MCF 10A (cell line): ENCODE results near the gene AKIRIN1. TPM values are rescaled to one million over a fixed set of nuclear protein-coding genes. Genes with fewer than 3 reads are reported as not detected.

ENCODE experiments used
- BruUV-seq: library from RNA; stranded (reverse); fragments of 400-500 nt; replicated peaks from 2 replicates; lab custom pipeline; 2021; lab: Mats Ljungman, UMichigan
- CTCF ChIA-PET: fragments of 300-600 bp; sonication (Branson Sonifier 250); formaldehyde crosslinking; extraction: SDS; loops from one replicate; lab custom pipeline; 2021; ENCODE audit warnings: antibody characterized with exemption, inconsistent platforms; lab: Yijun Ruan, JAX
- POLR2A ChIA-PET: fragments of 300-600, 350-650 bp; sonication (Branson Sonifier 250); formaldehyde crosslinking; extraction: SDS; loops from one replicate; lab custom pipeline; 2020; ENCODE audit warnings: antibody characterized with exemption, inconsistent platforms; lab: Yijun Ruan, JAX
- DNase-seq: peaks from one replicate; pipeline ENCODE4 v3.0.0-alpha.2; 2018; ENCODE audit not compliant: unreplicated experiment
- H3K27ac Mint-ChIP-seq: one replicate; pipeline ENCODE4 v1.8.0; 2022; ENCODE audit warnings: mild to moderate bottlenecking, low read depth, mixed read lengths; ENCODE audit not compliant: unreplicated experiment
- H3K27me3 Mint-ChIP-seq: one replicate; pipeline ENCODE4 v1.8.0; 2022; ENCODE audit warnings: mixed read lengths; ENCODE audit not compliant: insufficient read depth, unreplicated experiment
- H3K36me3 Mint-ChIP-seq: one replicate; pipeline ENCODE4 v1.8.0; 2022; ENCODE audit warnings: mild to moderate bottlenecking, moderate library complexity, mixed read lengths; ENCODE audit not compliant: insufficient read depth, unreplicated experiment
- H3K4me1 Mint-ChIP-seq: one replicate; pipeline ENCODE4 v1.8.0; 2022; ENCODE audit warnings: mixed read lengths; ENCODE audit not compliant: insufficient read depth, unreplicated experiment
- H3K4me3 Mint-ChIP-seq: one replicate; pipeline ENCODE4 v1.8.0; 2022; ENCODE audit warnings: mild to moderate bottlenecking, moderate library complexity, mixed read lengths; ENCODE audit not compliant: unreplicated experiment
- H3K9me3 Mint-ChIP-seq: one replicate; pipeline ENCODE4 v1.8.0; 2022; ENCODE audit warnings: mixed read lengths; ENCODE audit not compliant: unreplicated experiment
- intact Hi-C: fragments of 100-400 bp; cut with micrococcal nuclease; formaldehyde crosslinking; loops from 2 replicates; pipeline ENCODE4 v1.14.1; 2022
- total RNA-seq: library from RNA; stranded (reverse); gene quantifications from 2 replicates; pipeline ENCODE4 v1.2.3, GENCODE V29; 2022
- TF ChIP-seq, protein P1 (sequence below): fragments of 200-600 bp; IDR thresholded peaks from one replicate; pipeline ENCODE4 v1.8.0; 2022; ENCODE audit warnings: antibody characterized with exemption, mild to moderate bottlenecking; ENCODE audit not compliant: unreplicated experiment

The AKIRIN1 gene
- total RNA-seq, 1 experiment from 2014 or later: 59.0 TPM

- Mint-ChIP-seq H3K4me1 (peaks cover 15% of the 10 kb centered on the region), H3K36me3 (peaks cover 49% of the 10 kb centered on the region), H3K27me3 (no peaks in the 10 kb centered on the region), H3K9me3 (no peaks in the 10 kb centered on the region), H3K27ac (no peak overlapping the region), H3K4me3 (no peak overlapping the region)
- BruUV-seq: no TSS peak
- intact Hi-C loops: no loop called here
- ChIA-PET POLR2A (interaction anchor here (2.3 to 2.7 kb wide), 2 partner anchors 32 to 121 kb away, joined by 13 to 19 read pairs; partner anchors contain the start of genes MYCBP and NDUFS5), CTCF (interaction anchor here (1.3 kb wide), 1 partner anchor 34 kb away, joined by 3 read pairs; no protein-coding TSS in a partner anchor)
- TF ChIP-seq, protein P1, sequence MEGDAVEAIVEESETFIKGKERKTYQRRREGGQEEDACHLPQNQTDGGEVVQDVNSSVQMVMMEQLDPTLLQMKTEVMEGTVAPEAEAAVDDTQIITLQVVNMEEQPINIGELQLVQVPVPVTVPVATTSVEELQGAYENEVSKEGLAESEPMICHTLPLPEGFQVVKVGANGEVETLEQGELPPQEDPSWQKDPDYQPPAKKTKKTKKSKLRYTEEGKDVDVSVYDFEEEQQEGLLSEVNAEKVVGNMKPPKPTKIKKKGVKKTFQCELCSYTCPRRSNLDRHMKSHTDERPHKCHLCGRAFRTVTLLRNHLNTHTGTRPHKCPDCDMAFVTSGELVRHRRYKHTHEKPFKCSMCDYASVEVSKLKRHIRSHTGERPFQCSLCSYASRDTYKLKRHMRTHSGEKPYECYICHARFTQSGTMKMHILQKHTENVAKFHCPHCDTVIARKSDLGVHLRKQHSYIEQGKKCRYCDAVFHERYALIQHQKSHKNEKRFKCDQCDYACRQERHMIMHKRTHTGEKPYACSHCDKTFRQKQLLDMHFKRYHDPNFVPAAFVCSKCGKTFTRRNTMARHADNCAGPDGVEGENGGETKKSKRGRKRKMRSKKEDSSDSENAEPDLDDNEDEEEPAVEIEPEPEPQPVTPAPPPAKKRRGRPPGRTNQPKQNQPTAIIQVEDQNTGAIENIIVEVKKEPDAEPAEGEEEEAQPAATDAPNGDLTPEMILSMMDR: no peak
- DNase-seq: no peak
These were observed 3.1 kb downstream of the AKIRIN1 start for GRCh38 chr1:38994196-38994595.

GRCh38 chr1:38997034-38997900, 6.2 kb downstream of the AKIRIN1 start:
- POLR2A ChIA-PET: interaction anchor here (0.6 to 1.0 kb wide), 5 partner anchors 13 to 1305 kb away, joined by 3 to 5 read pairs (median 3); partner anchors contain the start of gene NDUFS5

DNA sequence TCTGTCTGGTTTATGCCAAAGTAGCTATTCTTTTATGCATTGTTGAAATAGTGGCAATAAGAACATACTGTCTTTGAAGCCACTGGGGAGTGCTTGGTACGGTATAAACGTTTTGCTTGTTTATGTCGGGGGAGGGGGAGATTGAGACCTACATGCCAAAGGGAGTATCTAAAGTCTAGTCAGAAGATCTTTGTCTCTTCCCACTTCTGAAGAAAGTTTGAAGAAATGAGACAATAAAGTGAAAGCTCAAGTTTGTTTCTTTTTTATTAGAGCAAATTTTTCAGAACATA, 6.8 kb downstream of the AKIRIN1 start:
- Mint-ChIP-seq H3K27ac (peak overlapping the region; percentile 70), H3K4me1 (peaks cover 6% of the 10 kb centered on the region)

More at GRCh38 chr1:38997034-38997900, 6.2 kb downstream of the AKIRIN1 start:
- DNase-seq: no peak
- CTCF ChIA-PET: interaction anchor here (0.6 to 1.0 kb wide), 3 partner anchors 94 to 133 kb away, joined by 3 to 4 read pairs (median 3); no protein-coding TSS in a partner anchor
- intact Hi-C loops: no loop called here
- peaks cover 78% of the 10 kb centered on the region for H3K36me3 Mint-ChIP-seq
- no peaks in the 10 kb centered on the region for H3K9me3 Mint-ChIP-seq
- H3K27ac Mint-ChIP-seq: peak overlapping the region; percentile 70
- no TSS peak for BruUV-seq
- H3K4me1 Mint-ChIP-seq: peaks cover 9% of the 10 kb centered on the region
- no peaks in the 10 kb centered on the region for H3K27me3 Mint-ChIP-seq
- TF ChIP-seq, protein P1: no peak
- no peak overlapping the region for H3K4me3 Mint-ChIP-seq

More for the DNA sequence above, 6.8 kb downstream of the AKIRIN1 start:
- intact Hi-C loops: no loop called here
- no peaks in the 10 kb centered on the region for H3K27me3 Mint-ChIP-seq
- ChIA-PET CTCF (interaction anchor here (0.7 to 1.0 kb wide), 2 partner anchors 93 to 95 kb away, joined by 3 to 4 read pairs; no protein-coding TSS in a partner anchor), POLR2A (interaction anchor here (0.6 to 0.9 kb wide), 3 partner anchors 14 to 31 kb away, joined by 3 to 5 read pairs (median 3); partner anchors contain the start of gene NDUFS5)
- H3K9me3 Mint-ChIP-seq: no peaks in the 10 kb centered on the region
- H3K36me3 Mint-ChIP-seq: peaks cover 84% of the 10 kb centered on the region
- no peak overlapping the region for H3K4me3 Mint-ChIP-seq
- DNase-seq: no peak
- TF ChIP-seq, protein P1: no peak
- BruUV-seq: no TSS peak
